HL-60 (cell line): ENCODE results near the gene FBXO17.

ENCODE experiments used
- DNase-seq, 2 experiments: peaks; one replicate each; pipeline ENCODE4 v3.0.0-alpha.2; 2010 to 2020; ENCODE audit warnings: low read depth in 1 of 2, low spot score in 1 of 2
- H3K27ac ChIP-seq: fragments of 250-450 bp; sonication (Bioruptor Pico); replicated peaks from 2 replicates; pipeline ENCODE4 v1.5.1; 2020; ENCODE audit warnings: mild to moderate bottlenecking, moderate library complexity
- H3K27me3 ChIP-seq: fragments of 250-450 bp; sonication (Bioruptor Pico); 2 replicates; pipeline ENCODE4 v1.5.1; 2021; ENCODE audit warnings: mild to moderate bottlenecking, moderate library complexity; ENCODE audit not compliant: insufficient read depth, poor library complexity, severe bottlenecking
- H3K4me3 ChIP-seq: replicated peaks from 2 replicates; pipeline ENCODE4 v1.5.1; 2011; ENCODE audit warnings: mild to moderate bottlenecking, control low read depth, low read length; ENCODE audit not compliant: insufficient read depth
- CTCF ChIP-seq: IDR thresholded peaks from one replicate; pipeline ENCODE4 v1.5.1; 2011; ENCODE audit warnings: low read length, control low read depth, inconsistent platforms; ENCODE audit not compliant: insufficient read depth
- GABPA ChIP-seq: IDR thresholded peaks from 2 replicates; pipeline ENCODE4 v1.6.1; 2012; ENCODE audit warnings: low read depth
- POLR2AphosphoS5 ChIP-seq: IDR thresholded peaks from 2 replicates; pipeline ENCODE4 v1.6.1; 2012; ENCODE audit warnings: low read depth
- SPI1 ChIP-seq: IDR thresholded peaks from 2 replicates; pipeline ENCODE4 v1.6.1; 2012; ENCODE audit warnings: low read depth, mild to moderate bottlenecking, borderline replicate concordance
- TF ChIP-seq, protein P1 (sequence below): IDR thresholded peaks from 2 replicates; pipeline ENCODE4 v1.6.1; 2012; ENCODE audit warnings: low read depth; ENCODE audit not compliant: insufficient replicate concordance

FBXO17 gene

DNA sequence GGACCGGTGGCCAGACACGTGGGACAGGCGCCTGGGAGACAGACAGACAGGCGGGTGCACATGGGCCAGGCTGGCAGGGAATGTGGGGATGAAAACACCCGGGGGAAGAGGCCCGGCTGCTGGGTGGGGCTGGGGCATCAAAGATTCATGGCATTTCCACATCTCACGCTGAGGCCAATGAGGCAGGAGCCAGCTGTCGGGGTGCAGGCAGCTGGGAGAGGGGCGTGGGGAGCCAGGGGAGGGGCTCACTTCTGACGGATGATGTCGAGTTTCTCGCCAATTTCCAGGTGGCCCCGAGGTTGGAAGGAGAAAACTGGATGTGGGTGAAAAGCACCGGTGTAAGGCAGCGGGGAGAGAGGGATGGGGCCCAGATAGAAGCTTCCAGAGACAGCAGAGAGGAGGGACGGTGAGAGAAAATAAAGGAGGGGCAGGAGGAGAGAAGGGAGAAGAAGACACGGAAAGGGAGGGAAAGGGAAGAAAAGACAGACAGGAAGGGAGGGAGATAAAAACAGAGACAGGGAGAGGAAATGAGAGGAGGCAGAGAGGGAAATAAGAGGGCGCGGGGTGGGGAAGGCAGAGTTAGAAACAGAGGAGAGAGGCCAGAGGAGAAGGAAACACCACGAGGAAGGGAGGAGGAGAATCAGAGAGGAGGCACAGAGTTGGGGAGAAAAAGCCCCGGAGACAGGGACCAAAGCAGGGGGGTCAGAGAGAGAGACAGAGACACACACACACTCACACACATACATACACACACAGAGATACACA, 55.5 kb downstream of the FBXO17 start:
- DNase-seq = no peak
- TF ChIP-seq GABPA (no peak), CTCF (no peak), POLR2AphosphoS5 (no peak), SPI1 (no peak)
- TF ChIP-seq, protein P1, sequence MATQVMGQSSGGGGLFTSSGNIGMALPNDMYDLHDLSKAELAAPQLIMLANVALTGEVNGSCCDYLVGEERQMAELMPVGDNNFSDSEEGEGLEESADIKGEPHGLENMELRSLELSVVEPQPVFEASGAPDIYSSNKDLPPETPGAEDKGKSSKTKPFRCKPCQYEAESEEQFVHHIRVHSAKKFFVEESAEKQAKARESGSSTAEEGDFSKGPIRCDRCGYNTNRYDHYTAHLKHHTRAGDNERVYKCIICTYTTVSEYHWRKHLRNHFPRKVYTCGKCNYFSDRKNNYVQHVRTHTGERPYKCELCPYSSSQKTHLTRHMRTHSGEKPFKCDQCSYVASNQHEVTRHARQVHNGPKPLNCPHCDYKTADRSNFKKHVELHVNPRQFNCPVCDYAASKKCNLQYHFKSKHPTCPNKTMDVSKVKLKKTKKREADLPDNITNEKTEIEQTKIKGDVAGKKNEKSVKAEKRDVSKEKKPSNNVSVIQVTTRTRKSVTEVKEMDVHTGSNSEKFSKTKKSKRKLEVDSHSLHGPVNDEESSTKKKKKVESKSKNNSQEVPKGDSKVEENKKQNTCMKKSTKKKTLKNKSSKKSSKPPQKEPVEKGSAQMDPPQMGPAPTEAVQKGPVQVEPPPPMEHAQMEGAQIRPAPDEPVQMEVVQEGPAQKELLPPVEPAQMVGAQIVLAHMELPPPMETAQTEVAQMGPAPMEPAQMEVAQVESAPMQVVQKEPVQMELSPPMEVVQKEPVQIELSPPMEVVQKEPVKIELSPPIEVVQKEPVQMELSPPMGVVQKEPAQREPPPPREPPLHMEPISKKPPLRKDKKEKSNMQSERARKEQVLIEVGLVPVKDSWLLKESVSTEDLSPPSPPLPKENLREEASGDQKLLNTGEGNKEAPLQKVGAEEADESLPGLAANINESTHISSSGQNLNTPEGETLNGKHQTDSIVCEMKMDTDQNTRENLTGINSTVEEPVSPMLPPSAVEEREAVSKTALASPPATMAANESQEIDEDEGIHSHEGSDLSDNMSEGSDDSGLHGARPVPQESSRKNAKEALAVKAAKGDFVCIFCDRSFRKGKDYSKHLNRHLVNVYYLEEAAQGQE = no peak
- Histone ChIP-seq H3K4me3 (no peak overlapping the region), H3K27ac (no peak overlapping the region), H3K27me3 (no peaks in the 10 kb centered on the region)

DNA sequence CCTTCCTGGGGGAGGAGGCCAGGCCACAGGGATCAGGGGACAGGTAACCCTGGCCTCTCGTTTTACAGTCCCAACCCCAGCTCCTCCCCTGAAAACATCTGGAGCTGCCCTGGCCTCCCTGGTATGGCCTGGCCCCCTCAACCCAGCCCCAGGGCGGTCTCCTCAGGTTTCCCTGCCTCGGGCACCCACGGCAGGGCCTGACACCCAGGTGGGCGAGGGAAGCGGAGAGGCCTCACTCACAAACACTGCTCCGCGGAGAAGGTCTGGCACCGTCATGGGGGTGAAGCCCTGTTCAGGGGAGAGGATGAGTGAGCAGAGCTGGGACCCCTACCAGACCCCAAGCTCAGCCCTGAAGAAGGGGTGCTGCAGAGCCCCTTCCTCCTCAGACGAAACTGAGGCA, 57.0 kb downstream of the FBXO17 start:
- TF ChIP-seq, protein P1 = no peak
- TF ChIP-seq CTCF = no peak
- TF ChIP-seq GABPA = no peak
- no peak for TF ChIP-seq POLR2AphosphoS5
- TF ChIP-seq SPI1 = no peak
- no peaks in the 10 kb centered on the region for H3K27me3 ChIP-seq
- DNase-seq = no peak
- no peak overlapping the region for H3K4me3 ChIP-seq
- H3K27ac ChIP-seq = no peak overlapping the region

DNA sequence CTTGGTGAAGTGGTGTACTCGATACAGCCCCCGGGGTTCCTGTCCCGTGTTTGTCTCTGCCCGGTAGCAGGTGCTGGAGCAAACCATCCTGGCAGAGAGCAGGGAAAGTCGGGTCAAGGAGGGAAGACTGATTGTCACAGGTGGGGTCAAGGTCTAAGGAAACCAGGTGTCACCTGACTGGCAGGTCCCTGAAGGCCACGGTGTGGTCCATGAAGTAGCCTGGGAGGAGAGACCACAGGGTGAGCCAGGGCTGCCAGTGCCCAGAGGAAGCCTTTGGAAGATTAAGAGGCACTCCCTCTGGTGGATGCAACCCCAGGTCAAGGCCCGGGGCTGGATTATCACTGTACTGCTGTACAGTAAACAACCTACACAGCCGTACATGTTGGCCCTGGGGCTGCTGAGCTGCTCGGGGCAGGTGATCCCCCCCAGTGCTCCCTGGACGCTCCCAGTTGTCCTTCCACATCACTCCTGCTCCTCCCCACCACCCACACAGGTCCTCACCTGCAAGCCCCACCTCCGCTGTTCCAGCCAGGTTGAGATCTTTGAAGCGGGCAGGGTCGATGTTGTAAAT, 57.5 kb downstream of the FBXO17 start:
- Histone ChIP-seq H3K27ac (no peak overlapping the region), H3K4me3 (no peak overlapping the region), H3K27me3 (no peaks in the 10 kb centered on the region)
- TF ChIP-seq, protein P1 = no peak
- no peak for TF ChIP-seq GABPA
- no peak for TF ChIP-seq POLR2AphosphoS5
- no peak for TF ChIP-seq CTCF
- TF ChIP-seq SPI1 = no peak
- peak in 1 of 2 experiments; percentile 7 for DNase-seq
